HAP-1 (cell line): Measurements from ENCODE around the gene RTEL1.
"Not testable (repeated sequence)": the region's sequence is repeated elsewhere in the genome, so short reads cannot be mapped to it uniquely, and the experiment has no call there.

Experiments
- DNase-seq, 2 experiments: peaks; one replicate each; pipeline ENCODE4 v3.0.0-alpha.2; 2016 to 2020; ENCODE audit warnings: low spot score in 2 of 2
- H3K27me3 ChIP-seq: fragments of 250-450 bp; sonication (Bioruptor Pico); 2 replicates; pipeline ENCODE4 v1.5.1; 2020; ENCODE audit warnings: low read depth, mild to moderate bottlenecking, moderate library complexity
- H3K36me3 ChIP-seq: fragments of 250-450 bp; sonication (Bioruptor Pico); replicated peaks from 2 replicates; pipeline ENCODE4 v1.5.1; 2020; ENCODE audit warnings: mild to moderate bottlenecking
- H3K4me1 ChIP-seq: fragments of 250-450 bp; sonication (Bioruptor Pico); 2 replicates; pipeline ENCODE4 v1.5.1; 2020; ENCODE audit warnings: mild to moderate bottlenecking
- H3K4me3 ChIP-seq: fragments of 250-450 bp; sonication (Bioruptor Pico); 2 replicates; pipeline ENCODE4 v1.5.1; 2020; ENCODE audit warnings: mild to moderate bottlenecking, moderate library complexity
- H3K9me3 ChIP-seq: fragments of 250-450 bp; sonication (Bioruptor Pico); 2 replicates; pipeline ENCODE4 v1.5.1; 2020; ENCODE audit warnings: mild to moderate bottlenecking, moderate library complexity
- in situ Hi-C: fragments of 300-500 bp; cut with MboI; formaldehyde crosslinking; loops from 3 replicates; pipeline ENCODE4 v1.14.3; 2020; ENCODE audit warnings: low sequenced_read_pairs, inconsistent platforms, mixed read lengths

RTEL1 gene

GRCh38 chr20:63661959-63662812 lies 4.1 kb downstream of the RTEL1 start:
- in situ Hi-C loops, result no loop called here
- peaks cover 36% of the 10 kb centered on the region for H3K36me3 ChIP-seq

GRCh38 chr20:63662813-63663189 lies 4.7 kb downstream of the RTEL1 start:
- Histone ChIP-seq H3K4me1 (0 out of 2 replicates have a peak, but pooled peaks cover 2% of the 10 kb centered on the region), H3K9me3 (no peaks in the 10 kb centered on the region), H3K4me3 (no peak overlapping the region), H3K27me3 (no peaks in the 10 kb centered on the region), H3K36me3 (peaks cover 41% of the 10 kb centered on the region)
- DNase-seq, result no peak
- in situ Hi-C loops, result no loop called here

More at GRCh38 chr20:63661959-63662812, 4.1 kb downstream of the RTEL1 start:
- Histone ChIP-seq H3K27me3 (no peaks in the 10 kb centered on the region), H3K4me1 (peaks cover 5% of the 10 kb centered on the region; the same call in 1 of the 2 replicates), H3K9me3 (no peaks in the 10 kb centered on the region), H3K4me3 (no peak overlapping the region)
- no peak for DNase-seq

- peaks cover 43% of the 10 kb centered on the region for H3K36me3 ChIP-seq
- in situ Hi-C loops, result no loop called here
Observed at GRCh38 chr20:63663332-63664066, 5.4 kb downstream of the RTEL1 start.

GRCh38 chr20:63664143-63664851 lies 6.2 kb downstream of the RTEL1 start:
- Histone ChIP-seq H3K4me3 (no peak overlapping the region), H3K9me3 (no peaks in the 10 kb centered on the region), H3K4me1 (0 out of 2 replicates have a peak, but pooled peaks cover 2% of the 10 kb centered on the region), H3K27me3 (no peaks in the 10 kb centered on the region), H3K36me3 (peaks cover 46% of the 10 kb centered on the region)
- DNase-seq, result no peak
- in situ Hi-C loops, result no loop called here

More at GRCh38 chr20:63663332-63664066, 5.4 kb downstream of the RTEL1 start:
- Histone ChIP-seq H3K9me3 (no peaks in the 10 kb centered on the region), H3K27me3 (no peaks in the 10 kb centered on the region), H3K4me1 (0 out of 2 replicates have a peak, but pooled peaks cover 2% of the 10 kb centered on the region), H3K4me3 (no peak overlapping the region)
- DNase-seq, result no peak

- H3K4me1 ChIP-seq, result no peaks in the 10 kb centered on the region
- no peaks in the 10 kb centered on the region for H3K27me3 ChIP-seq
- no peak overlapping the region for H3K4me3 ChIP-seq
- in situ Hi-C loops, result no loop called here
- no peak for DNase-seq
- peaks cover 46% of the 10 kb centered on the region for H3K36me3 ChIP-seq
- H3K9me3 ChIP-seq, result no peaks in the 10 kb centered on the region
Observed at GRCh38 chr20:63664861-63665594, 6.9 kb downstream of the RTEL1 start.

- Histone ChIP-seq H3K27me3 (no peaks in the 10 kb centered on the region), H3K4me3 (no peak overlapping the region), H3K36me3 (peaks cover 46% of the 10 kb centered on the region), H3K9me3 (no peaks in the 10 kb centered on the region), H3K4me1 (no peaks in the 10 kb centered on the region)
- in situ Hi-C loops, result no loop called here
- no peak for DNase-seq
Observed at GRCh38 chr20:63665708-63666107, 7.6 kb downstream of the RTEL1 start.

GRCh38 chr20:63667858-63668257 lies 9.7 kb downstream of the RTEL1 start:
- Histone ChIP-seq H3K9me3 (no peaks in the 10 kb centered on the region), H3K4me1 (no peaks in the 10 kb centered on the region), H3K27me3 (no peaks in the 10 kb centered on the region), H3K36me3 (peaks cover 34% of the 10 kb centered on the region), H3K4me3 (no peak overlapping the region)
- DNase-seq, result no peak
- in situ Hi-C loops, result no loop called here

- in situ Hi-C loops, result no loop called here
- Histone ChIP-seq H3K36me3 (peaks cover 29% of the 10 kb centered on the region), H3K27me3 (no peaks in the 10 kb centered on the region), H3K9me3 (no peaks in the 10 kb centered on the region), H3K4me1 (no peaks in the 10 kb centered on the region), H3K4me3 (no peak overlapping the region)
- DNase-seq, result no peak
Observed at GRCh38 chr20:63668351-63668750, 10.2 kb downstream of the RTEL1 start.

- H3K9me3 ChIP-seq, H3K4me3 ChIP-seq, H3K4me1 ChIP-seq, H3K27me3 ChIP-seq, DNase-seq, in situ Hi-C loops: not testable (repeated sequence)
- H3K36me3 ChIP-seq, result peaks cover 26% of the 10 kb centered on the region
Observed at GRCh38 chr20:63671695-63672094, 13.6 kb downstream of the RTEL1 start.

- Histone ChIP-seq H3K9me3 (no peaks in the 10 kb centered on the region), H3K27me3 (no peaks in the 10 kb centered on the region), H3K4me3 (no peak overlapping the region), H3K36me3 (peaks cover 25% of the 10 kb centered on the region), H3K4me1 (no peaks in the 10 kb centered on the region)
- in situ Hi-C loops, result no loop called here
- no peak for DNase-seq
Observed at GRCh38 chr20:63672666-63673065, 14.6 kb downstream of the RTEL1 start.

- H3K4me3 ChIP-seq, result no peak overlapping the region
- H3K4me1 ChIP-seq, result no peaks in the 10 kb centered on the region
- peaks cover 20% of the 10 kb centered on the region for H3K36me3 ChIP-seq
- no peak for DNase-seq
- H3K27me3 ChIP-seq, result no peaks in the 10 kb centered on the region
- no peaks in the 10 kb centered on the region for H3K9me3 ChIP-seq
- in situ Hi-C loops, result no loop called here
Observed at GRCh38 chr20:63673951-63674350, 15.8 kb downstream of the RTEL1 start.

GRCh38 chr20:63675681-63676368 lies 17.7 kb downstream of the RTEL1 start:
- peaks cover 20% of the 10 kb centered on the region for H3K36me3 ChIP-seq
- H3K4me1 ChIP-seq, result no peaks in the 10 kb centered on the region
- H3K4me3 ChIP-seq, result no peak overlapping the region
- H3K27me3 ChIP-seq, result no peaks in the 10 kb centered on the region
- DNase-seq, result no peak
- in situ Hi-C loops, result no loop called here
- no peaks in the 10 kb centered on the region for H3K9me3 ChIP-seq

- Histone ChIP-seq H3K36me3 (peaks cover 20% of the 10 kb centered on the region), H3K4me3 (no peak overlapping the region), H3K27me3 (no peaks in the 10 kb centered on the region), H3K4me1 (no peaks in the 10 kb centered on the region), H3K9me3 (no peaks in the 10 kb centered on the region)
- DNase-seq, result no peak
- in situ Hi-C loops, result no loop called here
Observed at GRCh38 chr20:63678071-63678470, 20.0 kb downstream of the RTEL1 start.
